Measurements from ENCODE around the gene UGT1A10.

UGT1A10 gene

DNA sequence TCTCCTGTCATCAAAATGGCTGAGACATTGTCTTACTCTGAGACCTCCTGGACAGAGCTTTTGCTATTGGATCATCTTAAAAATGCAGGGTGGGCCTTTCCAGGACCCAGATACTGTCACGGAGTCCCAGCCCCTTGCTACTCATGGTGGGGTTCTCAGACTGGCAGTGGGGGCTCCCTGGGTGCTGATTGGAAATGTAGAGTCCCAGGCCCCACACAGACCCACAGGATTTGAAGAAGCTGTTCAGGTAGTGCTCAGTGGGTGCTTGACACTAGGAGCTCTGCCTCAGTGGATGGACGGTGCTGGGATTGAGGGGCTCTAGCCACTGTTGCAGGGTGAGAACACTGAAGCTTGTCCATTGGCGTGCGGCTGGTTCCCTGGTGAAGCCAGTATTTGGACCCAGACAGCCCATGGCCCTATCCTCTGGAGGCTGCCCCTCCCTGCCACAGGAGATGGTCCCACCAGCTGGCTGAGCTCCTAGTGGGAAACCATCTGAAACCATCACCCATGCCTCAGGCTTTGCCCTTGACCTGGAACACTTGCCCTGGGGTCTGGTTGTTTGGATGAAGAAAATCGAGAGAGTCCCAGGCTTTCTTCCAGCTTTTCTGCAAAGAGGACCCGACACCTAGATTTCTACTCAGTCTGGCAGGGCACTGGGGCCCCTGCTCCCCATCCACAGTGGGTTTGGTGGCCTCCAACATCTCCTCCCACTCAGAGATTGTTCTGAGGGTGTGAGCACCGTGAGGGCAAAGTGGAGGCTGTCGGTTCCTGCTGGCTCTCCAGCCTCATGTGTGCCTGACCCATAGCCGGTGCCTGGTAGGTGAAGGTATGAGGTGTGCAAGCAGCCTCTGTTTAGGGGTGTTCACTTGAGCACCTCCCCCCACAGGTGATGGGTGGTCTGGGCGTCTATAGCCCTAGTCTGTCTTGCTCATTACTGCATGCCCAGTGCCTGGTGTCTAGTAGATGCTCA lies 172.0 kb downstream of the UGT1A10 start:
- no peak overlapping the region for H3K27ac ChIP-seq
- TF ChIP-seq, protein P1, sequence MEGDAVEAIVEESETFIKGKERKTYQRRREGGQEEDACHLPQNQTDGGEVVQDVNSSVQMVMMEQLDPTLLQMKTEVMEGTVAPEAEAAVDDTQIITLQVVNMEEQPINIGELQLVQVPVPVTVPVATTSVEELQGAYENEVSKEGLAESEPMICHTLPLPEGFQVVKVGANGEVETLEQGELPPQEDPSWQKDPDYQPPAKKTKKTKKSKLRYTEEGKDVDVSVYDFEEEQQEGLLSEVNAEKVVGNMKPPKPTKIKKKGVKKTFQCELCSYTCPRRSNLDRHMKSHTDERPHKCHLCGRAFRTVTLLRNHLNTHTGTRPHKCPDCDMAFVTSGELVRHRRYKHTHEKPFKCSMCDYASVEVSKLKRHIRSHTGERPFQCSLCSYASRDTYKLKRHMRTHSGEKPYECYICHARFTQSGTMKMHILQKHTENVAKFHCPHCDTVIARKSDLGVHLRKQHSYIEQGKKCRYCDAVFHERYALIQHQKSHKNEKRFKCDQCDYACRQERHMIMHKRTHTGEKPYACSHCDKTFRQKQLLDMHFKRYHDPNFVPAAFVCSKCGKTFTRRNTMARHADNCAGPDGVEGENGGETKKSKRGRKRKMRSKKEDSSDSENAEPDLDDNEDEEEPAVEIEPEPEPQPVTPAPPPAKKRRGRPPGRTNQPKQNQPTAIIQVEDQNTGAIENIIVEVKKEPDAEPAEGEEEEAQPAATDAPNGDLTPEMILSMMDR (conservative IDR thresholded peaks at IDR 0.05) = no peak

DNA sequence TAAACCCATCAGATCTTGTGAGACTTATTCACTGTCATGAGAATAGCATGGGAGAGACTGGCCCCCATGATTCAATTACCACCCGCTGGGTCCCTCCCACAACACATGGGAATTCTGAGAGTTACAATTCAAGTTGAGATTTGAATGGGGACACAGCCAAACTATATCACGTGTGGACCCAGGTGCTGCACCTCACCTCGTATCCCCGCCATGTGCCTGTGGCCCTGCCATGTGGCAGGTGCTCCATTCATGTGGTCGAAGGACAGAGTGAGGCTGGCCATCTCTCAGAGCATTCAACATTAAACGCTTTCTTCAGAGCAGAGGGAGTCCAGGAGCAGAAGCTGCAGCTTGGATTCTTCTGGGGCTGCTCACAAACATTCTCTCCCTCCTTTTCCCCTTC lies 174.1 kb downstream of the UGT1A10 start:
- TF ChIP-seq, protein P1 (conservative IDR thresholded peaks at IDR 0.05) = no peak
- no peak overlapping the region for H3K27ac ChIP-seq

DNA sequence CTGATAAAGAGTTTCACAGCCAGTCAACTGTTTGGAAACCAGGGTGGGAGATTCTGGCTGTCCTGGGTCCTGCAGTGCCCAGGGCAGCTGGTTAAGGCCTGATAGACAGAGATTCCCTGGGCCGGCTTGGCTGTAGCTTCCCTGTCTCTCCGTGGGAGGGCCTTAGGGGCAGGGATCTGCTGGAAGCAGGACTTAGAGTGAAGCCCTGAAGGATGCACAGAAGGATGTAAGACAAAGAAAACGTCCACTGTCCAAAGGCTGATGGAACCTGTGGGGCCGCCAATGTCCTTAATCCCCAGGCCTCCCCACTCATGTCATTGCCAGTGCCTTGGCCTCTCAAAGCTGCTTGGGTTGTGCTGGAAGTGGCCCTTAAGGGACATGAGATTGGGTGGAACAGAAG lies 174.8 kb downstream of the UGT1A10 start:
- TF ChIP-seq, protein P1 (conservative IDR thresholded peaks at IDR 0.05) = no peak
- no peak overlapping the region for H3K27ac ChIP-seq

DNA sequence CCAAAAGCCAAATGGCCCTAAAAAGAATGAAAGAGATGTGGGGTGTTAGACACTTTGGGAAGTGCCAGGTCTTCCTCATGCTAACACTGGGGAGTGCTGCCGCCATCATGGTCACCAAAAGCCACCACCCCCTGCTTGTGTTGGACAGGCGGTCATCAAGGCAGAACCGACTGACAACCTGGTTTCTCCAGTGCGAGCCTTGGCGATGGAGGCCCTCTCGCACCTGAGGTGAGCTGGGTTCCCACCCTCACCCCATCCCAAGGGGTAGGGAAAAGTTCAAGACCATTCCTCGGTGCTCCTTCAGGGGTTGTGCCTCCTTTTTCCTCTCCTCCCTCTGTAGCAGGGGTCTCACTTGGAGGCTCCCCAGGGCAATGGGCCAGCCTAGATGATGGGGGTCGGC lies 175.5 kb downstream of the UGT1A10 start:
- TF ChIP-seq, protein P1 (conservative IDR thresholded peaks at IDR 0.05) = no peak
- H3K27ac ChIP-seq = no peak overlapping the region

DNA sequence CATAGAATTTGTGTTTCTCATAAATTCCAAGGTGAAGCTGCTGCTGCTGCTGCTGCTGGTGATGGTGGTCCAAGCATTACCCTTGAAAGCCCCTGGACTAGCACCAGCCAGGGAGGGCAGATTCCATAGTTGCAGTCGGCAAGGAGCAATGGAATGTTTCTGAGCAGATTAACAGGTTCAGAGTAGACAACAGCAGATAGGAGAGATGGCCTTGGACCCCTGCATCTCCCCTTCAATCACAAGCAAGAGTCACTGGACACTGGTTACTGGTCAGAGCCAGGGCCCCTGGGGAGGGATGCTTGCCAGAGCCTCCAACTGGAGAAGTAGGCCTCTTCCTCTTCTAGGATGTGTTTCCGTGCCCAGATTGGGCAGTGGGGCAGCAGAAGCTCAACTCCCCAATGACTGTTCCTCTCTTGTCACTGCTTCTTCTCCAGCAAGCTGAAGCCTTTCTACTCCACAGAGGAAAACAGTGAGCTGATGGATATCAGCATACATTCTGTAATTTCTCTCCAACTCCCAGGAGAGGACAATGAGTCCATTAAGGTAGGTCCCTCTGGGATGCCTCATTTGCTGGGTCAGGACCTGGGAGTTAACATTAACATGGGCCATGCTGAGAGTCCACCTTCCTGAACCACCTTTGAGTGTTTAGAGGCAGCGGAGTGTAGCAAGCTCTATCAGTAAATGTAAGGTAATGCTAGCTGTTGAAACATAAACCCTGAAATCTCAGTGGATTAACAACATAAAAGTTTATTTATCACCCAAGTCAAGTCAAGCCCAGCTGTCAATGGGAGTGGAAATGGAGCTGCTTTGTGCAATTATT lies 177.2 kb downstream of the UGT1A10 start:
- TF ChIP-seq, protein P1 (conservative IDR thresholded peaks at IDR 0.05) = no peak
- H3K27ac ChIP-seq = no peak overlapping the region

DNA sequence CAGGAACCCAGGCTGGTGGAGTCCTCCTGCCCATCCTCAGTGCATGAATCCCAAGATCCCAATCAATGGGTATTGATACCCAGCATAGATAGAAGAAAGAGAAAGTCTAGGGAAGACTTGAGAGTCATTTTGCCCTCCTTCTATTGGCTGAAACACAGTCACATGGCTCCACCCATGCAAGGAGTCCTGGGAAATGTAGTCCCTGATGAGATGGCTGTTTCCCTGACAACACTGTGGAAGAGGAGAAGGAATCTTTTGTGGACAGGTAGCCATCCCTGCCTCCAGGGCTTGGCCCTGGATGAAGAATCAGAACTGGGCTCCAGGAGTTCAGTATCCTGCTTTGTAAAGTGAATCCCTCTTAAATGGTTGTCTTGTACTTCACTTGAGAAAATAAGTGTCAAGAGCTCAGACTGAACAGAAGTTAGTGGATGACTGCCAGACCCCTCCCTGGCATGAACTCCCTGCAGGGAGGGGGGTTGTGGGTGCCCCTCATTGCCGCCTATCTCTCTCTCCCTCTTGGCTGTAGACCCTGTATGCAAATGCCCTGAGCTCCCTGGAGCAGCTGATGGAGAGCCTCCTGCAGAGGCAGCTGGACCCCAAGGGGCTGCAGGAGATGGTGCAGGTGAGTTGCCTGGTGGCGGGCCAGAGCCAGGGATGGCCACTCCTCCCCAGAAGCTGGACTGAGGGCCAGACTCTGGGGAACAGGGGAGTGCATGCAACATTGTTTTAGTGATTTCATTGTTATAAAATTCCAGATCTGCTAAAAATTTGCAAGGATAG lies 178.0 kb downstream of the UGT1A10 start:
- peak overlapping the region; percentile 29 for H3K27ac ChIP-seq
- TF ChIP-seq, protein P1 (conservative IDR thresholded peaks at IDR 0.05) = no peak

Measured in VCaP (cell line).